Measurements from ENCODE around the gene C1orf159.
"Not testable (repeated sequence)": the region's sequence is repeated elsewhere in the genome, so short reads cannot be mapped to it uniquely, and the experiment has no call there.

Gene C1orf159

DNA sequence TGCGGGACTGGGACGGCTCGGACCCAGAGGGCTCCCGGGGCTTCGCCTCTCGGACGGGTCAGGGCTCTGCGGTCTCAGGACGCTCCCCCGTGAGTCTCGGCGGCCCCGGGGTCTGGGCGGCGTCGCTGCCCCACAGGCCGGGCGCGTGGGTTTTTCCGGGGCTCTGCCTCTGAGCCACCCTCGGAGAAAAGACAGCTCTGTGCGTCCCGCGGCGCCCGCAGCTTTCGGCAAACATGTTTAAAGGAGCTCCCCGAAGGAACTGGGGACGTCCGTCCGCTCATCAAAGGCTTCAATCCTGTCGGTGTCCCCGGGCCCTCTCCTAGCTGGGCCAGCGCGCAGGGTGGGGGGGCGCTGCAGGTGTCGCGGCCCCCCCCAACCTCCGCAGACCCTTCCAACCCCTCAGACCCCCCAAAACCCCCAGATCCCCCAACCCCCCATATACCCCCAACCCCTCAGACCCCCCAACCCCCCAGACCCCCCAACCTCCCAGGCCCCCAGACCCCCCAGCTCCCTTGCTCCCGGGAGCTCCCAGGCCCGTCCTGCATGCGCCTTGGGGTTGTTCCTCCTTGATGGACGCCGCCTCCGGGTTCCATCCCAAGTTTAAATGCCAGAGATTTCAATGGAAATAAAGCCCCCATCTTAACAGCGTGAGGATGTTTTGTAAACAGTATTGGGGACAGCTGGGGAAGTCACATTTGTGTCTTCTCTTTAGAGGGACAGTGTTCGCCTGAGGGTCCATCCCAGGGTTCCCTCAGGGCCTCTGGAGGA, 996 bp upstream of the C1orf159 start:
- no peak for DNase-seq

- no peak for DNase-seq
Observed at GRCh38 chr1:1115136-1115785, 628 bp downstream of the C1orf159 start.

DNA sequence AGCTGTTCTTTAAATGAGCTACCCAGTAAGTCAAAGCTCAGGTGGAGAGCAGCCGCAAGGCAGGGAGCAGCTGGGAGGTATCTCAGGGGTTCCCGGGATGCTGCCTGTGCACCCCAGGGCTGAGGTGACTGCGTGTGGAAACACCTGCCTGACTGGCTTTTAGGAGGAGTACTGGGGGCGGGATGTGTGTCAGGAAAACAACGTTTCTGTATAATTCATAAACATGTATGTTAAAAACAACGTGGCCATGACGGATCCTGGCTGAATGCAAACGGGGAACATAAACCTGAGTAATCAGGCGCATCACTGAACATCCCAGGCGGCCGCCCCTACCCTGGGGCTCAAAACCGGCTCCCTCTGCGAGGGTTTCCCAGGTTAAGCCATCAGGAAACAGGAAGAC, 1.5 kb downstream of the C1orf159 start:
- no peak for DNase-seq

- no peak for DNase-seq
Observed at GRCh38 chr1:1112237-1112985, 3.5 kb downstream of the C1orf159 start.

GRCh38 chr1:1111516-1112236, 4.2 kb downstream of the C1orf159 start:
- DNase-seq, result no peak

DNA sequence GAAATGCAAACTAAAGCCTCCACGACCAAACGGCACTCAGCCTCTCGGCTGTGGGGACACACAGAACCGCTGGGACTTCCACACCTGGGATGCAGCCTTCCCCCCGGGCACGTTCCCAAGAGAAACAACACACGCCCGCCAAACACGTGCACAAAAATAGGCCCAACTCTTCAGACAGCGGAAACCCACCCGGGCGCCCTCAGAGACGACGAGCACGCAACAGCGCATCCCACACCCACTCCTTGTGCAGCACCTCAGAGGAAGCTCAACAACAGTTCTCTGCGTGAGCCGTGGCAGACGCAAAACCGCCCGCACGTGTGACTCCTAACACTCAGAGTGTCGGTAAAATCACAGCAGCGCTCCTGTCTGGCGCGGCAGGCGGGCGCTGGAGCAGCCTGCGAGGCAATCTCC, 5.3 kb downstream of the C1orf159 start:
- DNase-seq, result no peak

GRCh38 chr1:1109743-1110142, 6.1 kb downstream of the C1orf159 start:
- DNase-seq, result no peak

GRCh38 chr1:1106510-1107221, 9.2 kb downstream of the C1orf159 start:
- DNase-seq, result no peak

DNA sequence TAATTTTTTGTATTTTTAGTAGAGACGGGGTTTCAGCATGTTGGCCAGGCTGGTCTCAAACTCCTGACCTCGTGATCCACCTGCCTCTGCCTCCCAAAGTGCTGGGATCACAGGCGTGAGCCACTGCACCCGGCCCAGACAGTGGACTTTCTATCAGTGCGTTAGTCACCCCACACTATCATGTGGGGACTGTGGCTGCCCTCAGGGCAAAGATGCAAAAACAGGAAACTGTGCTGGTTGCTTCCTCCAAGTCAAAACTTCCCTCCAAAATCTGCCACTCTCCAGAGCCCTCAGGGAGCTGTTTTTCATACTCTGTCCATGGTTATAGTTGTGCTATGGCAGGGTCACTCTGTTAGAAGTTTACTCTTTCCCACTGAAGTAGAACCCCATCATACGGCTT, 11.7 kb downstream of the C1orf159 start:
- DNase-seq, result not testable (repeated sequence)

GRCh38 chr1:1101503-1101902, 14.4 kb downstream of the C1orf159 start:
- no peak for DNase-seq

GRCh38 chr1:1100296-1100695, 15.6 kb downstream of the C1orf159 start:
- DNase-seq, result no peak

DNA sequence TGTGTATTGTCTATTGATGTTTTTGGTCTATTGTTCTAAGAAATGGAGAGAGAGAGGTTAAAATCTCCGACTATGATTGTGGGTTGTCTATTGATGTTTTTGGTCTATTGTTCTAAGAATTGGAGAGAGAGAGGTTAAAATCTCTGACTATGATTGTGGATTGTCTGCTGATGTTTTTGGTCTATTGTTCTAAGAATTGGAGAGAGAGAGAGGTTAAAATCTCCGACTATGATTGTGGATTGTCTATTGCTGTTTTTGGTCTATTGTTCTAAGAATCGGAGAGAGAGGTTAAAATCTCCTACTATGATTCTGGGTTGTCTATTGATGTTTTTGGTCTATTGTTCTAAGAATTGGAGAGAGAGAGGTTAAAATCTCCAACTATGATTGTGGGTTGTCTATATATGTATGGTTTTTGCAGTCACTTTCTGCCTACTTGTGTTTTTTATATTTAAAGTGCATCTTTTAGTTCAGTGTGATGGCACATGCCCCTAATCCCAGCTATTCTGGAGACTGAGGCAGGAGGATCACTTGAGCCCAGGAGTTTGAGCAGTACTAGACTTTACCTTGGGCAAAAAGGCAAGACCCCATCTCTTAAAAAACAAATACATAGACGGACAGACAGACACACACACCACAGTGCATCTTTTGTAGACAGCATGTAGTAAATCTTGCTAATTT, 16.2 kb downstream of the C1orf159 start:
- no peak for DNase-seq

GRCh38 chr1:1098681-1099421, 17.0 kb downstream of the C1orf159 start:
- no peak for DNase-seq

GRCh38 chr1:1096136-1096535, 19.8 kb downstream of the C1orf159 start:
- not testable (repeated sequence) for DNase-seq

DNA sequence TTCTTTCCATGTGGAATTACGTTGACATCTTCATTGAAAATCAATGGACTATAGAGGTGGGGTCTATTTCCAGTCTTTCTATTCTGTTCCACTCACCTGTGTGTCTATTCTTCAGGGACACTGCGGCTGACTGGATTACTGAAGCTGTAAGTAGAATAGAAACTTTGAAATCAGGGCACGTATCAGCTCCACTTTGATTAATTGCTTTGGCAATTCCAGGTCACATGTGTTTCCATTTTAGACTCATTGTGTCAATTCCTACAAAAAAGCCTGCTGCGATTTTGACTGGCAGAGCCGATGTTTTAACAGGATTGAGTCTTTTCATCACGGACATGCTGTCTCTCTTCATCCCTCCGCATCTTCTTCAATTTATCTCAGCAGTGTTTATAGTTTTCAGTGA, 20.9 kb downstream of the C1orf159 start:
- DNase-seq, result no peak

DNA sequence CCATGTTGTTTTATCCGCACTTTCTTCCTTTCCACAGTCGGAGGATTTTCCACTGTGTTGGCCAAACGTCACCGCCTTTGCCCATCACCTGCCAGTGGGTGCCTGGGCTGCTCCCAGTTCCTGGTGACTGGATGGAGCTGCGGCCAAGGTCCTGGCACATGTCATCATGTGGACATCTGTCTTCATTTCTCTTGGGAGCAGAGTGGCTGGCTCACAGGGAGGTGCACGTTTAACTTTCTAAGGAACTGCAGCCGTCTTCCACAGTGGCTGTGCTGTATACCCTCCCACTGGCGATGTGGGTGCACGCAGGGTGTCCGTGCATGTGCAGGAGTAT, 22.3 kb downstream of the C1orf159 start:
- no peak for DNase-seq

DNA sequence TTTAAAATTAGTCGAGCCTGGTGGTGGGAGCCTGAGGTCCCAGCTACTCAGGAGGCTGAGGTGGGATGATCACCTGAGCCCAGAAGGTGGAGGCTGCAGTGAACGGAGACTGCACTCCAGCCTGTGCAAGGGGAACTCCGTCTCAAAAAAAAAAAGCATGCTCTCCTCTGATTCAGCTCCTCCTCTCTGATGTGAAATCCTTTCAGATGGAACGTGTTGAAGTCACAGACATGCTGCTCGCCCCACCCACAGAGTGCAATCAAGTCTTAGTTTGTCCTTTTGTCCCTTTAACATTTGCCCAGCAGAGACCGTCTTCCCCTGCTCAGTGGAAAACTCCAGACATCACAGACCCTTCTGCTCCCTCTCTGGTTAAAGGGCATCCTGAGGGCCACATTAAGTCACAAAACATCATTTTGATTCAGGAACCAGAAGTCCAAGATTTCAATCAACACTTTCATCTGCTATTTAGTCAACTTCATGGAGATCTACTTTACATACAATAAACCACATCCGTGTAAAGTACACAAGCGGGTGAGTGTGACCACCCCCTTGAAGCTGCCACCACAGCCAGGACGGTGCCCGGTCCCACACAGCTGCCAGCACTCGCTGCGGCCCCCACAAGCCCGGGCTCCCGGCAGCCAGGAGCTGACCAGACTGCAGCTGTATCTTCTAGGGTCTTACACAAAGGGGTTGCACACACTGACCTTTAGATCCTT, 22.8 kb downstream of the C1orf159 start:
- no peak for DNase-seq

DNA sequence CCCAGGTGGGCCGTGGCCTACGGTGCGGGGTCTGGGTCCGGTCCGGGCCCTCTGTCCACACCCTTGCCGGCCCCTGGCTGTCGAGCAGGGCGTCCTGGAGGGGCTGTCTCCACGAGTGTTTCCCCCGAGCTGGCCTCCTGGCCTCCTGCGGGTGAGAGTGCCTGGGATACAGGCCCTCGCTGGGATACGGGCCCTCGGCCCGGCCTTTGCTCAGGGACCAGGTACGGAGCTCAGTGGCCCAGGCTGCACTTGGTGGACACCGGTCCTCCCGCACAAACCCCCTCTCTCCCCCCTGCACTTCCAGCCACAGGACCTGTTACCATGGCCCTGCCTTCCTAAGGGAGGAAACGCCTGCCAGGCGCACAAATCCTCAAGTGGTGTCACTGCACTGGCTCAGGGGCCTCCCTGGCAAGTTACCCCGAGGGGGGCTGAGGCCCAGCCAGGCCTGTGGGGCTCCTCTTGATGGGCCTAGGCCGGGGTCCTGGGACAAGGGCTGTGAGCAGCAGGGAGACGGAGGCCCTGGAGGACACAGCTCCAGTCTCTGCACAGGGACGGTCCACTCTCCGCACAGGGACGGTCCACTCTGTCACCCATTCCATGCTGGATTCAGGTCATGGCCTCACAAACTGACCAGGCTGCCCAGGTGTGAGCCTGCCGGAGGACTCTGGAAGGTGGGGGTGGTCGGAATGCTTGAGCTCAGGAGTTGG, 23.6 kb downstream of the C1orf159 start:
- DNase-seq, result no peak

DNA sequence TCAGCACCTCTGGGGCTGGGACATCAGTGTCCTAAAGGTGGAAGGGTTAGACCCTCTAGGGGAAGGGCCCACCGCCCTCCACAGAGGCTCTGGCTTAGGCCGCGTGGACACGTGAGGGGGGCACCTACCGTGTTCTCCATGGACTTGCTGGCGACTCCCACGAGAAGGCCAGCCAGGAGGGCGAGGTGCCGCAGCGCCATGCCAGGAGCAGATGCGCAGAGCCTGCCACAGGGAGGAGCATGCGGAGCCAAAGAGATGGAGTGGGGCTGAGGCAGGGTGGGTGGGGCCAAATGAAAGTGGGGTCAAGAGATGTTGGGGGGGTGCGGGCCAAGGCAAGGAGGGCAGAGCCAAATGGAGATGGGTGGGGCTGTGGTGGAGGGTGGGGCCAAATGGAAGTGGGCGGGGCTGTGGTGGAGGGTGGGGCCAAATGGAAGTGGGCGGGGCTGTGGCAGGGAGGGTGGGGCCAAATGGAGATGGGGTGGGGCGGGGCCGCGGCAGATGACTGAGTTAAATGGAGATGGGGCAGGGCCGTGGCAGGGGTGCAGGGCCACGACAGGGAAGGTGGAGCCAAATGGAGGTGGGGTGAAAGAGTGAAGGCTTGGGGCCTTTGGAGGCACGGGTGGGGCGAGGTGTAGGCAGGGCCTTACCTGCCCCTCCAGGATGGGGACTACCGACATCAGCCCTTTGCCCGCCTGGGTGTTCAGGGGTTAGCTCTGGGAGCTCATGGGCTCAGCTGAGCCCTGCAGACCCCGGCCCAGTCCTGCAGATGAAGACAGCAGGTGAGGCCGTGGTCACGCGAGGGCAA, 24.3 kb downstream of the C1orf159 start:
- DNase-seq, result no peak
